HG02571 (cell line): ENCODE data around the gene VOPP1.
"Not testable (repeated sequence)": the region's sequence is repeated elsewhere in the genome, so short reads cannot be mapped to it uniquely, and the experiment has no call there.

Experiments
- ATAC-seq: cut with Tn5 transposase; IDR thresholded peaks from one replicate; pipeline ENCODE4 v1.9.1; 2021; ENCODE audit warnings: mild to moderate bottlenecking, moderate library complexity; ENCODE audit not compliant: unreplicated experiment

The VOPP1 gene

GRCh38 chr7:55572378-55573233 lies at the start of gene VOPP1:
TSS of gene VOPP1 (minus strand) at chr7:55572502. CDS start at chr7:55572324, 178 bp downstream.
- peak; percentile 39 for ATAC-seq

GRCh38 chr7:55618913-55619312 lies 46.6 kb upstream of the VOPP1 start:
- ATAC-seq, result no peak

- not testable (repeated sequence) for ATAC-seq
Measured at GRCh38 chr7:55614365-55615064, 42.2 kb upstream of the VOPP1 start.

- not testable (repeated sequence) for ATAC-seq
Measured at GRCh38 chr7:55609726-55610125, 37.4 kb upstream of the VOPP1 start.

- ATAC-seq, result not testable (repeated sequence)
Measured at GRCh38 chr7:55605661-55606060, 33.4 kb upstream of the VOPP1 start.

- ATAC-seq, result peak; percentile 64
Measured at GRCh38 chr7:55597944-55598499, 25.7 kb upstream of the VOPP1 start.

GRCh38 chr7:55597214-55597739 lies 25.0 kb upstream of the VOPP1 start:
- ATAC-seq, result not testable (repeated sequence)

GRCh38 chr7:55595511-55595910 lies 23.2 kb upstream of the VOPP1 start:
- no peak for ATAC-seq

- ATAC-seq, result no peak
Measured at GRCh38 chr7:55594870-55595269, 22.6 kb upstream of the VOPP1 start.

GRCh38 chr7:55594414-55594813 lies 22.1 kb upstream of the VOPP1 start:
- no peak for ATAC-seq

- ATAC-seq, result no peak
Measured at GRCh38 chr7:55593515-55594318, 21.4 kb upstream of the VOPP1 start.

GRCh38 chr7:55593172-55593514 lies 20.8 kb upstream of the VOPP1 start:
- no peak for ATAC-seq

GRCh38 chr7:55592492-55592891 lies 20.2 kb upstream of the VOPP1 start:
- no peak for ATAC-seq

- no peak for ATAC-seq
Measured at GRCh38 chr7:55591282-55591931, 19.1 kb upstream of the VOPP1 start.

- no peak for ATAC-seq
Measured at GRCh38 chr7:55590517-55591281, 18.4 kb upstream of the VOPP1 start.

- ATAC-seq, result no peak
Measured at GRCh38 chr7:55589905-55590304, 17.6 kb upstream of the VOPP1 start.

GRCh38 chr7:55588976-55589604 lies 16.8 kb upstream of the VOPP1 start:
- ATAC-seq, result no peak

GRCh38 chr7:55588379-55588699 lies 16.0 kb upstream of the VOPP1 start:
- ATAC-seq, result no peak

- no peak for ATAC-seq
Measured at GRCh38 chr7:55587687-55588378, 15.5 kb upstream of the VOPP1 start.
